HG03439 (cell line): ENCODE data around the gene WDR4.
"Not testable (repeated sequence)": the region's sequence is repeated elsewhere in the genome, so short reads cannot be mapped to it uniquely, and the experiment has no call there.

Experiments used
- ATAC-seq: cut with Tn5 transposase; IDR thresholded peaks from one replicate; pipeline ENCODE4 v1.9.1; 2021; ENCODE audit warnings: mild to moderate bottlenecking, moderate library complexity; ENCODE audit not compliant: unreplicated experiment

WDR4 gene

DNA sequence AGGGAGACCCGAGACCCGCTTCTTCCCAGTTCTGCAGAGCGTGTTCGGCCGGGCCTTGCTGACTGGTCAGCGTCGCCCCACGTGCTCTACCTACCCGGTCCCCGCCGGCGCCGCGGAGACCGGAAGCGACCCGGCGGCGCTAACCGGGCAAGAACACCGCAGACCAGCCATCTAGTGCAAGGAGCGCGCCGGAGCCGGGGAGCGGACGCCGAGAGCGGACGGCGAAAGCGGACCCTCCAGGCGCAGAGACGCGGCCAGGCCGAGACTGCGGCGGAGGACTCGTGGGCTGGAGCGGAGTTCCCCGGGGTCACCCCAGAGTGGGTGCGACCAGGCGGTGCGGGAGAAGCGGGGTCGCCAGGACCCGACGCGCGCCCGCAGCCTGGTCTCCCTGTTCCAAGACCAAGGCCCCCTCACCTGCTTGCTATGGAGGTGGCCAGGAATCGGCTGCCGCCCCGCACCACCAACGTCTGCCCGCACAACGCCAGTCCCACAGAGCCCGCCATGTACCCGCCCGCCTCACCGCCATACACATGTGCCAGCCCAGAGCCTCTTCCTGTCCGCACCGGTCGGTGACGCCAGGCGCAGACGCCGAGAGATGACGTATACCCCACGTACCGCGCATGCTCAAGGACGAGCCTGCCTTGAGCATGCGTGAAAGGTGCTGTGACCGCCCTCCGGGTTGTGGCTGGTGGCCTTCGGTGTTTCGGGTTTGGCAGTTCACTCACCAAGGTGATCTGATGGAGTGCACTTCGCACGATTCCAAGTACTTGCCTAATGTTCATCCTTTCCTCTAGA is at the start of gene WDR4:
Gene WDR4, minus strand, starts transcription at position 547 of the 795 bp plus-strand sequence. Its CDS starts 44 bp downstream, at position 503.
- ATAC-seq: peak; percentile 89

GRCh38 chr21:42927474-42928200 is 48.3 kb upstream of the WDR4 start:
- not testable (repeated sequence) for ATAC-seq

GRCh38 chr21:42925114-42925926 is 46.0 kb upstream of the WDR4 start, which contains the start of gene ERVH48-1:
Gene ERVH48-1, minus strand, starts transcription at chr21:42925630. Its CDS starts 6,624 bp downstream, at chr21:42919006.
- ATAC-seq: no peak

GRCh38 chr21:42924433-42924751 is 45.1 kb upstream of the WDR4 start:
- no peak for ATAC-seq

GRCh38 chr21:42923553-42924432 is 44.5 kb upstream of the WDR4 start:
- no peak for ATAC-seq

DNA sequence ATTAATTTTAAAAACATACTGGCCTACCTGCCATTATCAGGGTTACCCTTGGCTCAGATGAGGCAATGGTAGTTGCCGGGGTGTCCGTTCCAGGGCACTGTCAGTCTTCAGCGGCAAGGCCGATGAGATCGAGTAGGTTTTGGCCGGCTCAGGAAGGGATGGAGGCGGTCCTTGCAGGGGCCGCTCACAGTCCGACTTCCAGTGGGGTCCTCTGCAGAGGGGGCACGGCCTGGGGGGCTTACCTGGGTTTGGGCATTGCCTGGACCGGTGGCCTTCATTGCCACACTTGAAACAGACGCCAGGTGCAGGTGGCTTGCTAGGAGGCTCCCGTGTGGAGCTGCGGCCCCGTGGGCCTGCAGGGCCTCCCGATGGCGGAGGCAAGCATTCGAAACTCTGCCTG is 43.6 kb upstream of the WDR4 start:
- no peak for ATAC-seq

GRCh38 chr21:42921927-42922326 is 42.6 kb upstream of the WDR4 start:
- ATAC-seq: no peak

GRCh38 chr21:42918291-42918690 is 39.0 kb upstream of the WDR4 start:
- ATAC-seq: no peak

DNA sequence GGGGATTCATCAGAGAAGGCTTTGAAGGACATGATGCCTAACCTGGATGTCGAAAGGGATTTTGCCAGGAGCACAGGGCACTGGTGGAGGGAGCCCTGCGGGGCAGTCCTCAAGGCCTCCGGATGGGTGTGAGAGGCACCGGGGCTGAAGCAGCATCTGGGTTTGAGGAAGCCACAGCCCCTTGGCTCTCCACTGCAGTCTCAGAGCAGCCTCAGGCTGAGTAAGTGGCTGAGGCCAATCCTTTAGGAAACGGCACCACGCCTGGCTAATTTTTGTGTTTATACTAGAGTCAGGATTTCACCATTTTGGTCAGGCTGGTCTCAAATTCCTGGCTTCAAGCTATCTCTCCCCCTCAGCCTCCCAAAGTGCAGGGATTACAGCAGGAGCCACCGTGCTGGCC is 34.1 kb upstream of the WDR4 start:
- no peak for ATAC-seq

DNA sequence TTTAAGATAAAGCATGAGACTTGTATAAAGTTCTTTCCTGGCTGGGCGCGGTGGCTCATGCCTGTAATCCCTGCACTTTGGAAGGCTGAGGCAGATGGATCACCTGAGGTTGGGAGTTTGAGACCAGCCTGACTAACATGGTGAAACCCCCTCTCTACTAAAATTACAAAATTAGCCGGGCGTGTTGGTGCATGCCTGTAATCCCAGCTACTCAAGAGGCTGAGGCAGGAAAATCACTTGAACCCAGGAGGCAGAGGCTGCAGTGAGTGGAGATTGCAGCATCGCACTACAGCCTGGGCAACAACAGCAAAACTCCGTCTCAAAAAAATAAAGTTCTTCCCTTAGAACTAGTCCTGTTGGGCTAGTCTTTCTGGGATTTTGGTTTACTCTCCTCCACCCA is 32.6 kb upstream of the WDR4 start:
- not testable (repeated sequence) for ATAC-seq

- ATAC-seq: not testable (repeated sequence)
Measured at GRCh38 chr21:42908484-42908883, 29.1 kb upstream of the WDR4 start.

DNA sequence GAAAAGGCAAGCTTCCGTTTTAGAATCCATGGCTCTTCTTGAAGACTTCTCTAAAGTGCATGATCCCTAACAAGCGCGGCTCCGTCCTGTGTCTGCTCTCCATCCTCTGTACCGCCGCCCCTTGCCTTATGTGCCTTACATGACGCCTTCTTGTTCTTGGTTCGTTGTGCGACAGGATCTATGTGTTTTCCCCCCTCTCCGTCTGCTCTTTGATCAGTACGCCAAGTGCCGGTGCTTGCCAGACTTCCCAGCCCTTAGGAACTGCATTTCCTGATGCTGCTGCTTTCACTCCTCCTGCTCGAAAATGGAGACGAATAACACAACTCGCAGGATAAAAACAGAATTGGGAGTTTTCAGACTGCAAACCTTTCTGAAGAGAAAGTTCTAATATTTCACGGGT is 26.9 kb upstream of the WDR4 start:
- no peak for ATAC-seq

- no peak for ATAC-seq
Measured at GRCh38 chr21:42905195-42905594, 25.9 kb upstream of the WDR4 start.

DNA sequence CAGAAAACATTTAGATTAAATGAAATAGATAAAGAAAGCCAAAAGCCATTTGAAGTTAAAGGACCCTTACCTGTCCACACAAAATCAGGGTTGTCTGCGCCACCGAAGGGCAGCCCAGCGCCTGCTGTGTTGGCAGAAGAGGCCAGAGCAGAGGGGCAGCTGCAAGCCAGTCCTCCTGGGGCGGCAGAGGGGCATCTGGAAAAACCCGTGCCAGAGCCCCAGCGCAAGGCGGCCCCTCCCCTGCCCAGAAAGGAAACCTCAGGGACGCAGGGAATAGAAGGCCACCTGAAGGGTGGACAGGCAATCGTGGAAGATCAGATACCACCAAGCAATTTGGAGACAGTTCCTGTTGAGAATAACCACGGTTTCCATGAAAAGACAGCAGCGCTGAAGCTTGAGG is 24.5 kb upstream of the WDR4 start:
- ATAC-seq: no peak

DNA sequence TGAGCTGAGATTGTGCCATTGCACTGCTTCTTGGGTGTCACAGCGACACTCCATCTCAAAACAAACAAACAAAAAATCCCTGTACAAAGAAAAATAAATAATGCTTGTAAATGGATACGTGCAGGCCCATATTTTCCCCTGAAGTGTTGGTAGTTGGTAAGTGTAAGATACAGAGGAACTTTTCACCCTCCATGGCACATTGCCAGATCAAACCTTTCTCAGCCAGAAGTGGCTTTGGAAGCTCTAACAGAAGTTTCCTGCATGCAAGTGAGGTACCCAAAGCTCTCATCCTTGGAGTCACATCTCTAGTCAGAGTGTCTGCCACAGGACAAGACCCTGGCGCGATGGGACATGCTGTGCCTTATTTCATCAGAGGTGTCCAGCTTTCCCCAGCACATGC is 21.1 kb upstream of the WDR4 start:
- ATAC-seq: no peak

DNA sequence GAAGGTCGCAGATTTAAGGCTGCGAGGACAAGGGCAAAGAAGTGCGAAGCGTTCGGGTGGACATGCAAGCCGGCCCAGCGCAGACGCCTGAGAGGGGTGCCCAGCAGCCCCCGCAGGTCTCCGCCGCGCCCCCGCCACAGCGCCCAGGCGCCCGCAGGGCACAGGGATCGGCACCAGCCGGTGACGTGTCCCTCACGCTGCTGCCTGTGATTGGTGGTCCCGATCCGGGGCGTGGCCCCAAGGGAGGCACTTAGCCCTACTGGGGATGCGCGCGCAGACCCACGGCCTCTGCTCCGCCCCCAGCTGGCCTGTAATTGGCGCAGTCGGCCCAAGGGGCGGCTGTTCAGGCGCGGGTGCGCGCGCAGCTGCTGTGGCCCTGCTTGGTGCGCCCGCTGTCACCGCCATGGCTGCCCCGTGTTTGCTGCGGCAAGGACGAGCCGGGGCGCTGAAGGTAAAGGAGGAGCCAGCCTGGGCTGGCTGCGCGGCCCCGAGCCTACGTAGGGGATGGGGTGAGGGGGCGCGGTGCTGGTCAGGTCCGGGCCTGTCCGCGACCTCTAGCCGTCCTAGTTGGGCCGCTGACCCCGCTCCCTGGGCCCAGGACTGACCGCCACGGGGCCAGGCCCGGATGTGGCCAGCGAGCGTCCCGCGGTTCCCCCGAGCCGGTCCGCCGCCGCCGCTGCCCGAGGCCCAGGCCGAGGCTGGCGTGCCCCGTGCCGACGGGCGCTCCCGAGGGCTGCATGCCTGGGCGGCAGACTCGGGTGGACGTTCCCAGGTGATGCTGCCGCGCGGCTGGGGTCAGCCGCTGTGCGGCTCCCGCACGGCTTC is 13.8 kb upstream of the WDR4 start, which contains the start of gene NDUFV3:
Gene NDUFV3, plus strand, starts transcription at position 379 of the 825 bp plus-strand sequence. Its CDS starts 25 bp downstream, at position 404.
- ATAC-seq: peak; percentile 87

- ATAC-seq: no peak
Measured at GRCh38 chr21:42892582-42892930, 13.2 kb upstream of the WDR4 start.

- no peak for ATAC-seq
Measured at GRCh38 chr21:42887326-42887725, 8.0 kb upstream of the WDR4 start.

- no peak for ATAC-seq
Measured at GRCh38 chr21:42883921-42884320, 4.6 kb upstream of the WDR4 start.

DNA sequence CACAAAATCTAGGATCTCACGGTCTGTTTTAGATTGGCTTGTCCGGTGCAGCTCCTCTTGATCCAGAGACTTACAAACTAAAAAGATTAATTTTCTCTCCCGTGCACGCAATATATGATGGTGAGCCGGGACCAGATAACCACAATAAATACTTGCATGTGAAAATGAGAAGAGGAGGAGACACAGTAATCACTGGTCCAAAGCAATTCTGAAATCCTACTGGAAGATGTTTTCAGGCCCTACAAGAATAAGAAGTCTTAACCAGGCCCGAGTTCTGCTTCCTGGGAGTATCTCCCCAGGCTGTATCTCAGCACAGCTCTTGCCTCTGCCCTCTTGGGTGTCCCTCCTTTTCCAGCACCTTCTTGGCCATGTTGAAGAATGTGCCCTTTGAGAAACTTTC is 1.0 kb upstream of the WDR4 start:
- no peak for ATAC-seq
